ENCODE results near the gene ATAD3B.
"Not testable (repeated sequence)": the region's sequence is repeated elsewhere in the genome, so short reads cannot be mapped to it uniquely, and the experiment has no call there.

DNA sequence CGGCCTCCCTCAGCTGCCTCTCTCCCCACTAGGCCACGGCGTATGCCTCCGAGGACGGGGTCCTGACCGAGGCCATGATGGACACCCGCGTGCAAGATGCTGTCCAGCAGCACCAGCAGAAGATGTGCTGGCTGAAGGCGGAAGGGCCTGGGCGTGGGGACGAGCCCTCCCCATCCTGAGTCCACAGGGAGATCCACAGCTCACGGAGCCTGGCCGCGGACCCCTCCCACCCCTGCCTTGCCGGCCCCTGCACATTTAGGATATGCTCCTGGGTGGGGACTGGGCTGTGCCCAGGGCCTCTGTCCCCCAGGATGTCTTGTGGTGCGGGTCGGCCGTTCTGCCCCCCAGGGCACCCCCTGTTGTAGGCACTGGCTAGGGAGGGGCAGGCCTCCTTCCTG lies 62.3 kb downstream of the ATAD3B start:
- TF ChIP-seq, protein P1, sequence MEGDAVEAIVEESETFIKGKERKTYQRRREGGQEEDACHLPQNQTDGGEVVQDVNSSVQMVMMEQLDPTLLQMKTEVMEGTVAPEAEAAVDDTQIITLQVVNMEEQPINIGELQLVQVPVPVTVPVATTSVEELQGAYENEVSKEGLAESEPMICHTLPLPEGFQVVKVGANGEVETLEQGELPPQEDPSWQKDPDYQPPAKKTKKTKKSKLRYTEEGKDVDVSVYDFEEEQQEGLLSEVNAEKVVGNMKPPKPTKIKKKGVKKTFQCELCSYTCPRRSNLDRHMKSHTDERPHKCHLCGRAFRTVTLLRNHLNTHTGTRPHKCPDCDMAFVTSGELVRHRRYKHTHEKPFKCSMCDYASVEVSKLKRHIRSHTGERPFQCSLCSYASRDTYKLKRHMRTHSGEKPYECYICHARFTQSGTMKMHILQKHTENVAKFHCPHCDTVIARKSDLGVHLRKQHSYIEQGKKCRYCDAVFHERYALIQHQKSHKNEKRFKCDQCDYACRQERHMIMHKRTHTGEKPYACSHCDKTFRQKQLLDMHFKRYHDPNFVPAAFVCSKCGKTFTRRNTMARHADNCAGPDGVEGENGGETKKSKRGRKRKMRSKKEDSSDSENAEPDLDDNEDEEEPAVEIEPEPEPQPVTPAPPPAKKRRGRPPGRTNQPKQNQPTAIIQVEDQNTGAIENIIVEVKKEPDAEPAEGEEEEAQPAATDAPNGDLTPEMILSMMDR (IDR thresholded peaks at IDR 0.05; ENCODE audit: insufficient read depth, low read length), result not testable (repeated sequence)
- not testable (repeated sequence) for TF ChIP-seq POLR2AphosphoS5 (IDR thresholded peaks at IDR 0.05; ENCODE audit: low read depth); GABPA (IDR thresholded peaks at IDR 0.05; ENCODE audit: low read depth); SPI1 (IDR thresholded peaks at IDR 0.05; ENCODE audit: borderline replicate concordance, low read depth); REST (IDR thresholded peaks at IDR 0.05; ENCODE audit: insufficient replicate concordance, low read depth)
